Heart left ventricle (tissue), 13 donors: Measurements from ENCODE around the gene PIK3R6.

Source experiments
- CTCF ChIP-seq, 12 donors: fragments of 200-600 bp; sonication (generic) in 4 of 12; IDR thresholded peaks; one replicate each; pipeline versions ENCODE4 v1.5.0 to v1.8.0; 2018 to 2022; ENCODE audit warnings: antibody characterized with exemption in 12 of 12, mild to moderate bottlenecking in 5 of 12
- POLR2A ChIP-seq, 2 donors: fragments of 450-650 bp; IDR thresholded peaks; one replicate each; pipeline ENCODE4 v1.6.1; 2017; ENCODE audit warnings: antibody characterized with exemption in 2 of 2, mild to moderate bottlenecking in 2 of 2, moderate library complexity in 2 of 2
- donor health status: ischemic (EF 13 %, LVEDD 7.1; RV severe dilation, severe dysfunction).
- donor health status: DM: no; HTN: yes; CAD: no.
- donor health status: DM: no; HTN: no; CAD: no.
- donor health status: ischemic (EF 25% LVEDD 6.9; RV normal size, moderate dysfunction).
- donor health status: ischemic (EF 25% LVEDD 5.7; RV mildly dilated, moderate dysfunction).
- donor health status: ischemic (EF 35%, LVEDD 5.7; RV mildly dilated, moderate dysfunction).
- donor health status: nonischemic (EF 11% LVEDD 7.7; RV severe dilation, severe dysfunction).
- donor health status: DM: yes; HTN: yes; CAD: no.
- donor health status: PGD.
- donor health status: ischemic (EF 29% LVEDD 5.4; RV normal size, mild dysfunction).
- donor health status: nonischemic (EF 23%, LVEDD 6.1; RV moderate dilation, normal function).

DNA sequence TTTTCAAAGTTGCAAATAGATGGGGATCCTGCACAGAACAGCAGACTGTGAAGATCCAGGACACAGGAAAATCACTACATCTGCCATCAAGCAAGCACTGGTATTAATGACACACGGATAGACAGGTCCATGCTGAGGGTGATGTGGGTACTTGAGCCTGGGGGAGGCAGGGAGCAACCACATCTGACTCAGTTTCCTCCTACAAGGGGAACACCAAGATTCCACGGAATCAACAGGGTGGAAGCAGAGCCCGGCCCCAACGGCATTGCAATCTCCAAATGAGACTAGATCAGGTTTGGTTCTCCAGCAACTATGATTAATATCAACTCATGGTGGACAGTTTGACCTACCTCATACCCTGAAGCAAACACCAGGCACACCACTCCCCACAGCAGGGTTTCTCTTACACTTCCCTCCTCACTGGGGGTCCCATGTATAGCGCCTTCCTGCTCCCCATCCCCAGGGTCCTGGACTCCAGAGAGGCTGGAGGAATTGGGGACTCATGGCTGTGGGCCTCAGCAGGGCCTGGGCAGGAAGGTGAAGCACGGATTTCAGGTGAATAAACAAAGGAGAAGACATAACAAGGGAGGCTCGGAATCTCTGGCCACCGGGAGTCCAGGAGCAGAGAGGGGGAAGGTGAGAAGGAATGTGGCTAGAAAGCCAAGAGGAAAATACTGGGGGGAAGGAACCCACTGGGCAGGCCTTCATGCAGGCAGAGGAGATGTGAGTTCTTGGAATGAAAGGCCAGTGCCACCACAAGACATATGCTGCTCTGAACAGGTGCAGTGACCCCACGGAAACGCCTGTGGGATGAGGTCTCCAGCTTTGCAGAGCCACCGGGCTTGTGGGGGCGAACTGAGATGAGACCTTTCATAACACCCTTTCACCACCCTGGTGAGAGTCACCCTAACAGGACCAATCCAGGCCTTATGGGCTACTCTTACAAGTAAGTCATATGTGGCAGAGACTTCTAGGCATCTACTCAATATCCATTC, 29.5 kb upstream of the PIK3R6 start:
- TF ChIP-seq CTCF (IDR thresholded peaks at IDR 0.05) (no peak), POLR2A (IDR thresholded peaks at IDR 0.05) (no peak)
